ENCODE results near the gene SCYGR3. TPM values are rescaled to one million over a fixed set of nuclear protein-coding genes. Genes with fewer than 3 reads are reported as not detected.
A peak's percentile ranks its signal among the peaks of the same experiment; 100 is the strongest.

Gene SCYGR3
- total and polyA plus RNA-seq, 2 of the 13 experiments (the other 11 are each of a cell fraction or from before 2014, with no cell fraction given) = not detected

DNA sequence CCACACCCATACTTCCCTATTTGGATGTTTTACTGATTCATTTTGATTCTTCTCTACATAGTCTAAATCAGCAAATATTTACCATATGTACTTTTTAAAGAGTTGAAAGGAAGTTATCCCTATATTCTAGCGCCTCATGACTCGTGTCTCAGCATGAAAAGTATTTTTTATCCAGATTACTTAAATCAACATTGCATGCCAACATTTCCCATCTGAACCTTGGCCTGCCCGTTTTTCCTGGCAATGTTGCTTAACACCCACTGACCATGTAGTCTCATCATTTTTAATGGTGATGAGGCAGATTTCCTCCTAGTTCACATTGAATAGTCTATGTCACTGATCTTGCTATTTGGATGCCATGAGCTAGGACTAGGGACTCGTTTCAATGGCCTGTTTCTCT is 38.8 kb upstream of the SCYGR3 start (continued):
- TF ChIP-seq, protein P1, sequence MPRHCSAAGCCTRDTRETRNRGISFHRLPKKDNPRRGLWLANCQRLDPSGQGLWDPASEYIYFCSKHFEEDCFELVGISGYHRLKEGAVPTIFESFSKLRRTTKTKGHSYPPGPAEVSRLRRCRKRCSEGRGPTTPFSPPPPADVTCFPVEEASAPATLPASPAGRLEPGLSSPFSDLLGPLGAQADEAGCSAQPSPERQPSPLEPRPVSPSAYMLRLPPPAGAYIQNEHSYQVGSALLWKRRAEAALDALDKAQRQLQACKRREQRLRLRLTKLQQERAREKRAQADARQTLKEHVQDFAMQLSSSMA (CRISPR knock-in tag; IDR thresholded peaks at IDR 0.05) = no peak
- no peak for TF ChIP-seq ZNF768 (CRISPR knock-in tag; IDR thresholded peaks at IDR 0.05)
- TF ChIP-seq HMG20A (CRISPR knock-in tag; IDR thresholded peaks at IDR 0.05; ENCODE audit: borderline replicate concordance) = peak; percentile 47; the same call in 1 of the 2 replicates
- TF ChIP-seq, protein P2, sequence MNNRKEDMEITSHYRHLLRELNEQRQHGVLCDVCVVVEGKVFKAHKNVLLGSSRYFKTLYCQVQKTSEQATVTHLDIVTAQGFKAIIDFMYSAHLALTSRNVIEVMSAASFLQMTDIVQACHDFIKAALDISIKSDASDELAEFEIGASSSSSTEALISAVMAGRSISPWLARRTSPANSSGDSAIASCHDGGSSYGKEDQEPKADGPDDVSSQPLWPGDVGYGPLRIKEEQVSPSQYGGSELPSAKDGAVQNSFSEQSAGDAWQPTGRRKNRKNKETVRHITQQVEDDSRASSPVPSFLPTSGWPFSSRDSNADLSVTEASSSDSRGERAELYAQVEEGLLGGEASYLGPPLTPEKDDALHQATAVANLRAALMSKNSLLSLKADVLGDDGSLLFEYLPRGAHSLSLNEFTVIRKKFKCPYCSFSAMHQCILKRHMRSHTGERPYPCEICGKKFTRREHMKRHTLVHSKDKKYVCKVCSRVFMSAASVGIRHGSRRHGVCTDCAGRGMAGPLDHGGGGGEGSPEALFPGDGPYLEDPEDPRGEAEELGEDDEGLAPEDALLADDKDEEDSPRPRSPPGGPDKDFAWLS (CRISPR knock-in tag; IDR thresholded peaks at IDR 0.05; ENCODE audit: borderline replicate concordance) = no peak
- TF ChIP-seq U2AF1 (optimal IDR thresholded peaks at IDR 0.05; ENCODE audit: low read depth, low read length) = no peak
- no peak for TF ChIP-seq ZNF414 (CRISPR knock-in tag; IDR thresholded peaks at IDR 0.05)
- TF ChIP-seq ZSCAN22 (CRISPR knock-in tag; IDR thresholded peaks at IDR 0.05) = no peak
- TF ChIP-seq ZNF644 (CRISPR knock-in tag; IDR thresholded peaks at IDR 0.05; ENCODE audit: low read depth) = peak; percentile 77; the same call in 1 of the 2 replicates
- TF ChIP-seq ONECUT2 (CRISPR knock-in tag; IDR thresholded peaks at IDR 0.05) = no peak
- TF ChIP-seq, protein P3, sequence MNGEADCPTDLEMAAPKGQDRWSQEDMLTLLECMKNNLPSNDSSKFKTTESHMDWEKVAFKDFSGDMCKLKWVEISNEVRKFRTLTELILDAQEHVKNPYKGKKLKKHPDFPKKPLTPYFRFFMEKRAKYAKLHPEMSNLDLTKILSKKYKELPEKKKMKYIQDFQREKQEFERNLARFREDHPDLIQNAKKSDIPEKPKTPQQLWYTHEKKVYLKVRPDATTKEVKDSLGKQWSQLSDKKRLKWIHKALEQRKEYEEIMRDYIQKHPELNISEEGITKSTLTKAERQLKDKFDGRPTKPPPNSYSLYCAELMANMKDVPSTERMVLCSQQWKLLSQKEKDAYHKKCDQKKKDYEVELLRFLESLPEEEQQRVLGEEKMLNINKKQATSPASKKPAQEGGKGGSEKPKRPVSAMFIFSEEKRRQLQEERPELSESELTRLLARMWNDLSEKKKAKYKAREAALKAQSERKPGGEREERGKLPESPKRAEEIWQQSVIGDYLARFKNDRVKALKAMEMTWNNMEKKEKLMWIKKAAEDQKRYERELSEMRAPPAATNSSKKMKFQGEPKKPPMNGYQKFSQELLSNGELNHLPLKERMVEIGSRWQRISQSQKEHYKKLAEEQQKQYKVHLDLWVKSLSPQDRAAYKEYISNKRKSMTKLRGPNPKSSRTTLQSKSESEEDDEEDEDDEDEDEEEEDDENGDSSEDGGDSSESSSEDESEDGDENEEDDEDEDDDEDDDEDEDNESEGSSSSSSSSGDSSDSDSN (CRISPR knock-in tag; IDR thresholded peaks at IDR 0.05) = no peak
- TF ChIP-seq KLF15 (CRISPR knock-in tag; IDR thresholded peaks at IDR 0.05; ENCODE audit: borderline replicate concordance) = no peak
- no peak for TF ChIP-seq SRSF4 (IDR thresholded peaks at IDR 0.05; ENCODE audit: low read depth, low read length, poor library complexity, severe bottlenecking)
- no peak for TF ChIP-seq ZNF879 (CRISPR knock-in tag; IDR thresholded peaks at IDR 0.05)
- TF ChIP-seq FOXK1 (CRISPR knock-in tag; IDR thresholded peaks at IDR 0.05; ENCODE audit: borderline replicate concordance, low read depth) = no peak
- TF ChIP-seq PRDM15 (CRISPR knock-in tag; IDR thresholded peaks at IDR 0.05) = no peak
- TF ChIP-seq NR1H2 (CRISPR knock-in tag; IDR thresholded peaks at IDR 0.05; ENCODE audit: borderline replicate concordance, low read depth) = no peak
- TF ChIP-seq ZNF446 (CRISPR knock-in tag; IDR thresholded peaks at IDR 0.05) = no peak
- no peak for TF ChIP-seq ZNF749 (CRISPR knock-in tag; IDR thresholded peaks at IDR 0.05; ENCODE audit: borderline replicate concordance)
